HepG2 (cell line): ENCODE results near the gene PDK2.

Experiments
- CHD2 ChIP-seq: IDR thresholded peaks from 2 replicates; pipeline ENCODE4 v1.6.1; 2011; ENCODE audit warnings: low read depth, low read length, improper control_type of control experiment
- KAT7 ChIP-seq: IDR thresholded peaks from 2 replicates; pipeline ENCODE4 v1.6.1; 2018; ENCODE audit warnings: borderline replicate concordance, missing compliant biosample characterization
- MXI1 ChIP-seq: IDR thresholded peaks from 3 replicates; pipeline ENCODE4 v1.6.1; 2012; ENCODE audit warnings: low read depth, low read length, inconsistent platforms, borderline replicate concordance
- RBM39 ChIP-seq: fragments of 200-400 bp; formaldehyde crosslinking; IDR thresholded peaks from one replicate; pipeline ENCODE4 v1.6.1; 2018; ENCODE audit warnings: antibody characterized with exemption, mild to moderate bottlenecking, low read depth, low read length; ENCODE audit not compliant: poor library complexity, severe bottlenecking
- TAF1 ChIP-seq: sonication (generic); formaldehyde crosslinking; IDR thresholded peaks from 2 replicates; pipeline ENCODE4 v1.4.0; 2020; ENCODE audit warnings: missing genetic modification reagents
- U2AF1 ChIP-seq: fragments of 200-400 bp; formaldehyde crosslinking; optimal IDR thresholded peaks from 2 replicates; pipeline ENCODE3; 2017; ENCODE audit warnings: mild to moderate bottlenecking, low read depth, low read length
- ZNF367 ChIP-seq: sonication (generic); formaldehyde crosslinking; IDR thresholded peaks from 2 replicates; pipeline ENCODE4 v1.4.0; 2020; ENCODE audit warnings: missing genetic modification reagents, borderline replicate concordance
- ZNF432 ChIP-seq: sonication (generic); formaldehyde crosslinking; IDR thresholded peaks from 2 replicates; pipeline ENCODE4 v1.5.0; 2020; ENCODE audit warnings: missing genetic modification reagents, mild to moderate bottlenecking, borderline replicate concordance
- TF ChIP-seq, protein P1 (sequence below): sonication (generic); formaldehyde crosslinking; IDR thresholded peaks from 2 replicates; pipeline ENCODE4 v1.5.0; 2020; ENCODE audit warnings: mild to moderate bottlenecking, missing genetic modification reagents, moderate library complexity
- TF ChIP-seq, protein P2 (sequence below): sonication (generic); formaldehyde crosslinking; IDR thresholded peaks from 2 replicates; pipeline ENCODE4 v1.9.0; 2021; ENCODE audit warnings: missing genetic modification reagents, mild to moderate bottlenecking, borderline replicate concordance
- TF ChIP-seq, protein P3 (sequence below): sonication (generic); formaldehyde crosslinking; conservative IDR thresholded peaks from 2 replicates; pipeline ENCODE4 v1.4.0; 2020; ENCODE audit warnings: missing genetic modification reagents

DNA sequence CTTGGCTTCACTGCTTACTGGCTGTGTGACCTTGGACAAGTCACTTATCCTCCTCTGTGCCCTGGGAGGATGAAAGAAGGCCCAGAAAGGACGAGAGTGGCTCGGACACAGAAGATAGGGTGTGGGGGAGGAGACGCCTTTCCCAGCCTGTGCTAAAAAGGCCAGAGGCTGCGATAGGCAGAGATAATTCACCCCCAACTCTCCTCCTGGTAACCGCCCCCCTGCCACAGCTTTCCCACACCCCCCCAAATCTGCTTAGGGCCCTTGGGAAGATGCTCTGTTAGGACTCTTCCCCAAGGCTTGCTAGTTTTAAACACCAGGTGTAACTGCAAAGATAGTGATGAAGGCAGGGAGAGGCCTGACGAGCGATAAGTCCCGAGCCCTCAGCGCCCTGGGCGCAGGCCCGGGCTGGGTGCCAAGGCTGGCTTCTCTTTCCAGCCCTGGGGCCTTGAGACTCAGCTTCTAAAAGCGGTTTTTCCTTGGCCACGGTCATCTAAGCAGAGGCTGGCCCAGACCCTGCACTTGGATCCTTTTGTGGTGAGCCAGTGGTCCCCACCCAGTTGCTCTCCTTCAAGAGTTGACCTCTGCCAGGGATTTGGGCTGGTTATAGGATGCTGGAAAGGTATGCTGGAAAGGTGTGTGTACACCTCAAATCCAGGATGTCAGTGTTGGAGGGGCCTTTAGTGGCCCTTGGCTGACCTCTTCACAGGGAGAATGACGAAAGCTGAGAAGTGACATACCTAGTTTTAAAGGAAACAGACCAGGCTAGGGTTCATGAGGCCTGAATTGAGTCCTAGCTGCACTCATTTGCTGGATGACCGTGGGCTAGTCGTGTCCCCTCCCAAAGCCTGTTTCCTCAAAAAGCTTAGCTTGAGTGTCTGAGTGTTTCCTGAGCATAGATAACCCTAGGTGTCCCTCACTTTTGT, 58.8 kb downstream of the PDK2 start:
- TF ChIP-seq U2AF1 (no peak), KAT7 (CRISPR knock-in tag) (no peak), ZNF367 (CRISPR knock-in tag) (no peak), RBM39 (no peak), TAF1 (CRISPR knock-in tag) (no peak), CHD2 (no peak), MXI1 (no peak), ZNF432 (CRISPR knock-in tag) (no peak)
- TF ChIP-seq, protein P1, sequence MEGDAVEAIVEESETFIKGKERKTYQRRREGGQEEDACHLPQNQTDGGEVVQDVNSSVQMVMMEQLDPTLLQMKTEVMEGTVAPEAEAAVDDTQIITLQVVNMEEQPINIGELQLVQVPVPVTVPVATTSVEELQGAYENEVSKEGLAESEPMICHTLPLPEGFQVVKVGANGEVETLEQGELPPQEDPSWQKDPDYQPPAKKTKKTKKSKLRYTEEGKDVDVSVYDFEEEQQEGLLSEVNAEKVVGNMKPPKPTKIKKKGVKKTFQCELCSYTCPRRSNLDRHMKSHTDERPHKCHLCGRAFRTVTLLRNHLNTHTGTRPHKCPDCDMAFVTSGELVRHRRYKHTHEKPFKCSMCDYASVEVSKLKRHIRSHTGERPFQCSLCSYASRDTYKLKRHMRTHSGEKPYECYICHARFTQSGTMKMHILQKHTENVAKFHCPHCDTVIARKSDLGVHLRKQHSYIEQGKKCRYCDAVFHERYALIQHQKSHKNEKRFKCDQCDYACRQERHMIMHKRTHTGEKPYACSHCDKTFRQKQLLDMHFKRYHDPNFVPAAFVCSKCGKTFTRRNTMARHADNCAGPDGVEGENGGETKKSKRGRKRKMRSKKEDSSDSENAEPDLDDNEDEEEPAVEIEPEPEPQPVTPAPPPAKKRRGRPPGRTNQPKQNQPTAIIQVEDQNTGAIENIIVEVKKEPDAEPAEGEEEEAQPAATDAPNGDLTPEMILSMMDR (CRISPR knock-in tag) = no peak
- TF ChIP-seq, protein P2, sequence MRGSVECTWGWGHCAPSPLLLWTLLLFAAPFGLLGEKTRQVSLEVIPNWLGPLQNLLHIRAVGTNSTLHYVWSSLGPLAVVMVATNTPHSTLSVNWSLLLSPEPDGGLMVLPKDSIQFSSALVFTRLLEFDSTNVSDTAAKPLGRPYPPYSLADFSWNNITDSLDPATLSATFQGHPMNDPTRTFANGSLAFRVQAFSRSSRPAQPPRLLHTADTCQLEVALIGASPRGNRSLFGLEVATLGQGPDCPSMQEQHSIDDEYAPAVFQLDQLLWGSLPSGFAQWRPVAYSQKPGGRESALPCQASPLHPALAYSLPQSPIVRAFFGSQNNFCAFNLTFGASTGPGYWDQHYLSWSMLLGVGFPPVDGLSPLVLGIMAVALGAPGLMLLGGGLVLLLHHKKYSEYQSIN (CRISPR knock-in tag) = no peak
- TF ChIP-seq, protein P3, sequence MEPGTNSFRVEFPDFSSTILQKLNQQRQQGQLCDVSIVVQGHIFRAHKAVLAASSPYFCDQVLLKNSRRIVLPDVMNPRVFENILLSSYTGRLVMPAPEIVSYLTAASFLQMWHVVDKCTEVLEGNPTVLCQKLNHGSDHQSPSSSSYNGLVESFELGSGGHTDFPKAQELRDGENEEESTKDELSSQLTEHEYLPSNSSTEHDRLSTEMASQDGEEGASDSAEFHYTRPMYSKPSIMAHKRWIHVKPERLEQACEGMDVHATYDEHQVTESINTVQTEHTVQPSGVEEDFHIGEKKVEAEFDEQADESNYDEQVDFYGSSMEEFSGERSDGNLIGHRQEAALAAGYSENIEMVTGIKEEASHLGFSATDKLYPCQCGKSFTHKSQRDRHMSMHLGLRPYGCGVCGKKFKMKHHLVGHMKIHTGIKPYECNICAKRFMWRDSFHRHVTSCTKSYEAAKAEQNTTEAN = no peak
